ENCODE data around the gene ACHE. TPM values are rescaled to one million over a fixed set of nuclear protein-coding genes. Genes with fewer than 3 reads are reported as not detected.
A peak's percentile ranks its signal among the peaks of the same experiment; 100 is the strongest.

The ACHE gene
- total RNA-seq, 2 donors from 2014 or later: 3.7 to 5.1 TPM

DNA sequence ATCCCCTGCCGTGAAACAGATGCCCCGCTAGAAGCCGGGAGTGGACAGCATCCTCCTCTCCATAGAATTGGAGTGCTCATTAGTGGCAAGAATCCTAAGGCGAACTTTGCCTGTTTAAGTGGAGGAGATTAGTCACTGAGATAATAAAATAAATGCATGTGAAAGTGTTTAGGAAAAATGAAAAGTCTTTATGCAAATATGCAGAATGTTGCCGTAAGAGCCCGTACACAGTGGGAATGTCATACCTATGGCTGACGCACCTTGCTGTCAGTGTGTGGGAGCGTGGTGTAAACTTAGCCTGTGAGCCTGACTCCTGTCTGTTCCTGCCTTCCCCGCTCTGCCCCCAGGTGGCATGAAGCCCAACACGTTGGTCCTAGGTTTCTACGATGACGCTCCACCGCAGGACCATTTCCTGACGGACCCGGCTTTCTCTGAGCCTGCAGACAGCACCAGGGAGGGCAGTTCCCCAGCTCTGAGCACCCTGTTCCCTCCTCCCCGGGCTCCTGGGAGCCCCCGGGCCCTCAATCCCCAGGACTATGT is 30.2 kb downstream of the ACHE start:
- peaks cover 12% of the 10 kb centered on the region for H3K36me3 ChIP-seq
- H3K4me3 ChIP-seq: peak overlapping the region; percentile 94
- H3K9me3 ChIP-seq: no peaks in the 10 kb centered on the region
- TF ChIP-seq, protein P1, sequence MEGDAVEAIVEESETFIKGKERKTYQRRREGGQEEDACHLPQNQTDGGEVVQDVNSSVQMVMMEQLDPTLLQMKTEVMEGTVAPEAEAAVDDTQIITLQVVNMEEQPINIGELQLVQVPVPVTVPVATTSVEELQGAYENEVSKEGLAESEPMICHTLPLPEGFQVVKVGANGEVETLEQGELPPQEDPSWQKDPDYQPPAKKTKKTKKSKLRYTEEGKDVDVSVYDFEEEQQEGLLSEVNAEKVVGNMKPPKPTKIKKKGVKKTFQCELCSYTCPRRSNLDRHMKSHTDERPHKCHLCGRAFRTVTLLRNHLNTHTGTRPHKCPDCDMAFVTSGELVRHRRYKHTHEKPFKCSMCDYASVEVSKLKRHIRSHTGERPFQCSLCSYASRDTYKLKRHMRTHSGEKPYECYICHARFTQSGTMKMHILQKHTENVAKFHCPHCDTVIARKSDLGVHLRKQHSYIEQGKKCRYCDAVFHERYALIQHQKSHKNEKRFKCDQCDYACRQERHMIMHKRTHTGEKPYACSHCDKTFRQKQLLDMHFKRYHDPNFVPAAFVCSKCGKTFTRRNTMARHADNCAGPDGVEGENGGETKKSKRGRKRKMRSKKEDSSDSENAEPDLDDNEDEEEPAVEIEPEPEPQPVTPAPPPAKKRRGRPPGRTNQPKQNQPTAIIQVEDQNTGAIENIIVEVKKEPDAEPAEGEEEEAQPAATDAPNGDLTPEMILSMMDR (IDR thresholded peaks at IDR 0.05): no peak
- peaks cover 8 to 31% of the 10 kb centered on the region in 2 donors for H3K4me1 ChIP-seq (ENCODE audit: control insufficient read depth in 1 of 2, low read depth in 2 of 2)
- H3K27me3 ChIP-seq (replicated peaks; ENCODE audit: insufficient read depth): no peaks in the 10 kb centered on the region
- DNase-seq (ENCODE audit: low spot score) (no peak), ATAC-seq (ENCODE audit: insufficient number of reproducible peaks, low FRiP score, low read depth) (no peak)
- H3K27ac ChIP-seq: peak overlapping the region; percentile 98 to 99

DNA sequence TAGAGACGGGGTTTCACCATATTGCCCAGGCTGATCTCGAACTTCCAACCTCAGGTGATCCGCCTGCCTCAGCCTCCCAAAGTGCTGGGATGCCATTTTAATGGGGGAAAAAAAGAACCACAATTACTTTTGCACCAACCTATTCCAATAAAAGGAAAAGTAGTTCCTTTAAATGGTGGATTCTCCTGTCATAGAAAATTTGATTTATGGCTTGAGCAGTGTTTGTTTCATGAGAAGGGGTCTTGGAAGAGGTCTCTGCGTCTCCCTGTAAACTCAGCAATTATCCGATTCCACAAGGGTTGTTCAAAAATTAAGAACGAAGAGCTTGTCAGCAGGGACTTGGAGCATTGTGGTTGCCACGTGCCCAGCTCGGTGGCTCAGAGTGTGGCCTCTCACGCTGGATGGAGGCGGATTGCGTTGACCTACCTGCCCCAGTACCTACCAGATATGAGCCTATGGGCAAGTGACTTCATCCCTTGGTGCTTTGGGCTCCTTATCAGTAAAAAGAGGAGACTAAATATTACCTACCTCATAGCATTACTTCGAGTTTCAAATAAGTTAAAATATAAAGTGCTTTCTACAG is 31.3 kb downstream of the ACHE start:
- Histone ChIP-seq H3K9me3 (no peaks in the 10 kb centered on the region), H3K27me3 (replicated peaks; ENCODE audit: insufficient read depth) (no peaks in the 10 kb centered on the region), H3K36me3 (peaks cover 17% of the 10 kb centered on the region), H3K4me3 (no peak overlapping the region), H3K27ac (no peak overlapping the region), H3K4me1 (ENCODE audit: control insufficient read depth in 1 of 2, low read depth in 2 of 2) (peaks cover 8 to 30% of the 10 kb centered on the region in 2 donors)
- ATAC-seq (ENCODE audit: insufficient number of reproducible peaks, low FRiP score, low read depth): no peak
- TF ChIP-seq, protein P1 (IDR thresholded peaks at IDR 0.05): no peak
- no peak for DNase-seq (ENCODE audit: low spot score)

DNA sequence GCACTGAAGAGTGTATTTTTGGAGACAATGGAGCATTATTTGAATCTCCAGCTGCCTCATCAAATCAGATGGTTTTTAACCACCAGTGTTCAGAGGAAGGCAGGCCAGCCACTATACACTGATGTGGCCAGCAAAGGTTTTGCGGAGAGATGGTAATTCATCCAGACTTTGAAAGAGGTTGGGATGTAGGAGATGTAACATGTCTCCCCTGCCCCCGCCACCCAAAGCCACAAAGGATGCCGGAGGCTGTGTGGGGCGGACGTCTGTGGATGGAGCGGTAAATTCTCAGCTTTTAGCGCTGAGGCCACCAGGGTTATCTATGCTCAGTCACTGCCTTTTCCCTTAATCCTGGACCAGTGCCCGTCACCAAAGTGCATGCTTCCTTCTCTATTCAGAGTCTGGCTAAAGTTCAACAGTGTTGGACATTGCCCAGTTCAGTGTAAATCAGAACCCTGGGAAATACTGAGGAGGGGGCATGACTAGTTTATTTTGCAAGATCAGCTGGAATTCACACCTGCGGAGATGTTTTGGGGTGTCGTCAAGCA is 32.2 kb downstream of the ACHE start:
- peaks cover 2 to 21% of the 10 kb centered on the region in 2 donors for H3K4me1 ChIP-seq (ENCODE audit: control insufficient read depth in 1 of 2, low read depth in 2 of 2)
- H3K27ac ChIP-seq: no peak overlapping the region
- no peaks in the 10 kb centered on the region for H3K9me3 ChIP-seq
- ATAC-seq (ENCODE audit: insufficient number of reproducible peaks, low FRiP score, low read depth) (no peak), DNase-seq (ENCODE audit: low spot score) (no peak)
- TF ChIP-seq, protein P1 (IDR thresholded peaks at IDR 0.05): no peak
- H3K36me3 ChIP-seq: peaks cover 17% of the 10 kb centered on the region
- no peak overlapping the region for H3K4me3 ChIP-seq
- no peaks in the 10 kb centered on the region for H3K27me3 ChIP-seq (replicated peaks; ENCODE audit: insufficient read depth)

DNA sequence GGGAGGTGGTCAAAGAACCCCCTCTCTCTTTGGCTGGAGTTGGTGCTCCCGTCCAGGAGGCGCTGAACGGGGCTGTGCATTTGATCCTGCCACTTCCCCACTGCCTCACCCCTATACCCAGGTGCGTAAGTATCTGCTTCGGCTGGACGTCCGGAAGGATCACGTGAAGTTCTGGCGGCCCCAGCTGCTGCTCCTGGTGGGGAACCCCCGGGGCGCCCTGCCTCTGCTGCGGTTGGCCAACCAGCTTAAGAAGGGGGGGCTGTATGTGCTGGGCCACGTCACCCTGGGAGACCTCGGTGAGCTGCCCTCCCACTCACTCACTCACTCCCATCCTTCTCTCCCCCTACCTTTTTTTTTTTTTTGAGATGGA is 34.1 kb downstream of the ACHE start:
- DNase-seq (ENCODE audit: low spot score): no peak
- H3K27me3 ChIP-seq (replicated peaks; ENCODE audit: insufficient read depth): no peaks in the 10 kb centered on the region
- TF ChIP-seq, protein P1 (IDR thresholded peaks at IDR 0.05): no peak
- ATAC-seq (ENCODE audit: insufficient number of reproducible peaks, low FRiP score, low read depth): no peak
- peaks cover 17% of the 10 kb centered on the region for H3K36me3 ChIP-seq
- H3K27ac ChIP-seq: no peak overlapping the region
- no peaks in the 10 kb centered on the region for H3K9me3 ChIP-seq
- H3K4me1 ChIP-seq (ENCODE audit: control insufficient read depth in 1 of 2, low read depth in 2 of 2): peaks cover 0 to 12% of the 10 kb centered on the region in 2 donors
- no peak overlapping the region for H3K4me3 ChIP-seq

DNA sequence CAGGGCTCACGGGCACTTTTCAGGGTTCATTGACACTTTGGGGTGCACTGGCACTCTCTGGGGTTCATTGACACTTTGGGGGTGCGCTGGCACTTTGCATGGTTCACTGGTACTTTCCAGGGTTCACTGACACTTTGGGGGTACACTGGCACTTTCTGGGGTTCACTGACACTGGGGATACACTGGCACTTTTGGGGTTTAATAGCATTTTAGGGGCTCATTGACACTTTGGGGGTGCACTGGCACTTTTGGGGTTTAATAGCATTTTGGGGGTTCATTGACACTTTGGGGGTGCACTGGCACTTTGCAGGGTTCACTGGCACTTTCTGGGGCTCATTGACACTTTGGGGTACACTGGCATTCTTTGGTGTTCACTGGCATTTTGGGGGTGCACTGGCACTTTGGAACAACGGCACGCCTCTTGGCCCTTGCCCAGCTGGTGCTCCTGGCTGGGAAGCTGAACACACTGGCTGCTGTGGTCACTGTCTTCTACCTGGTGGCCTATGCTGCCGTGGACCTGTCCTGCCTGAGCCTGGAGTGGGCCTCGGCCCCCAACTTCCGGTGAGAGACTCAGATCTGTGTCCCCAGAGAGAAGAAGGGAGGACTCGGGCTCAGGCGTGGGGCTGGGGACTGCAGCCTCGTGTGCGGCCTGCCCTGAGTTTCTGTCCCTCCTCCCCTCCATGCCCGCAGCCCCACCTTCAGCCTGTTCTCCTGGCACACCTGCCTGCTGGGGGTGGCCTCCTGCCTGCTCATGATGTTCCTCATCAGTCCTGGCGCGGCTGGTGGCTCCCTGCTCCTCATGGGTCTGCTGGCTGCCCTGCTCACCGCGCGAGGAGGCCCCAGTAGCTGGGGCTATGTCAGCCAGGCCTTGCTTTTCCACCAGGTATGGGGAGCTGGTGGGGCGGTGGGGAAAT is 34.7 kb downstream of the ACHE start:
- ATAC-seq (ENCODE audit: insufficient number of reproducible peaks, low FRiP score, low read depth): no peak
- H3K4me3 ChIP-seq: no peak overlapping the region

More for the DNA sequence above, 34.7 kb downstream of the ACHE start:
- Histone ChIP-seq H3K36me3 (peaks cover 18% of the 10 kb centered on the region), H3K9me3 (no peaks in the 10 kb centered on the region), H3K27ac (no peak overlapping the region), H3K4me1 (ENCODE audit: control insufficient read depth in 1 of 2, low read depth in 2 of 2) (peaks cover 0 to 6% of the 10 kb centered on the region in 2 donors), H3K27me3 (replicated peaks; ENCODE audit: insufficient read depth) (no peaks in the 10 kb centered on the region)
- TF ChIP-seq, protein P1 (IDR thresholded peaks at IDR 0.05): no peak
- DNase-seq (ENCODE audit: low spot score): no peak

All from thoracic aorta (tissue), 2 donors.